GM06990 (cell line): ENCODE measurements around the gene WHRN.
A peak's percentile ranks its signal among the peaks of the same experiment; 100 is the strongest.

Experiments
- DNase-seq: peaks from one replicate; pipeline ENCODE4 v3.0.0-alpha.2; 2011; ENCODE audit not compliant: insufficient read length; ENCODE audit errors: extremely low read depth
- H3K27me3 ChIP-seq: replicated peaks from 2 replicates; pipeline ENCODE4 v1.6.0; 2011; ENCODE audit warnings: low read length; ENCODE audit not compliant: control insufficient read depth, insufficient read depth
- H3K36me3 ChIP-seq: 2 replicates; pipeline ENCODE4 v1.5.1; 2011; ENCODE audit warnings: low read length; ENCODE audit not compliant: control insufficient read depth, insufficient read depth
- H3K4me3 ChIP-seq: replicated peaks from 2 replicates; pipeline ENCODE4 v1.5.1; 2011; ENCODE audit warnings: low read depth, mild to moderate bottlenecking, control low read depth, low read length
- TF ChIP-seq, protein P1 (sequence below): IDR thresholded peaks from 2 replicates; pipeline ENCODE4 v1.5.1; 2011; ENCODE audit warnings: low read length, control low read depth, mild to moderate bottlenecking, inconsistent platforms; ENCODE audit not compliant: insufficient read depth, poor library complexity, severe bottlenecking

The WHRN gene

DNA sequence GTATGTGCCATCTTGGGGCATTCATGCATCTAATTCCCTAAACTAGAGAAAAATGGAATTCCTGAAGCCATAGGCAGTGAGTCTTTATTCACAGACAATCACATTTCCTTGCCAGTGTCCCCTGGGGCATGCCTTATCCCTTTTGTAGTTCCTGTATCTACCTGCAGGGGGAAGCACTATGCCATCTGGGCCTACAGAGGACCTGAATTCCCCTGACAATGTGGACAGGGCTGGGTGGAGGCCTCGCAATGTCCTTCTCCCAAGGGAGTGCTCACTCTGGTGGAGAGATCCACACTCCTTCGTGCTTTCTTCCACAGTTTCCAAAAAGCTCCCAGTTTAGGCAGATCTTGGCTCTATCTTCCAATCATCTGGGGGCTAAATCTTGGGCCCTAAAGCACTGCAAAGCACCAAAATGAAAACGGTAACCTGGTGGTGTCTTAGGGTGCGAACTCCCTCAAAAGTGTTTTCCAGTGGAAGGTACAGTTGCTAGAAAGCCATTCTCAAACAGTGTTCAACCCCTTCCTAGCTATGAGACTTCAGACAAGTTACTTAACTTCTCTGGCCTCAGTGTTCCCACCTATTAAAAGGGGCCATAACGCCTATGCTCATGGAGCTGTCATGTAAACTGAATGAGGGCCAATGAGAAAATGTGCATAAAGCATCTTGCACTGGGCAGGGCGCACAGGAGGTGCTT lies 17.5 kb downstream of the WHRN start:
- no peak overlapping the region for H3K4me3 ChIP-seq
- H3K27me3 ChIP-seq: no peaks in the 10 kb centered on the region
- no peak for DNase-seq
- no peaks in the 10 kb centered on the region for H3K36me3 ChIP-seq
- TF ChIP-seq, protein P1, sequence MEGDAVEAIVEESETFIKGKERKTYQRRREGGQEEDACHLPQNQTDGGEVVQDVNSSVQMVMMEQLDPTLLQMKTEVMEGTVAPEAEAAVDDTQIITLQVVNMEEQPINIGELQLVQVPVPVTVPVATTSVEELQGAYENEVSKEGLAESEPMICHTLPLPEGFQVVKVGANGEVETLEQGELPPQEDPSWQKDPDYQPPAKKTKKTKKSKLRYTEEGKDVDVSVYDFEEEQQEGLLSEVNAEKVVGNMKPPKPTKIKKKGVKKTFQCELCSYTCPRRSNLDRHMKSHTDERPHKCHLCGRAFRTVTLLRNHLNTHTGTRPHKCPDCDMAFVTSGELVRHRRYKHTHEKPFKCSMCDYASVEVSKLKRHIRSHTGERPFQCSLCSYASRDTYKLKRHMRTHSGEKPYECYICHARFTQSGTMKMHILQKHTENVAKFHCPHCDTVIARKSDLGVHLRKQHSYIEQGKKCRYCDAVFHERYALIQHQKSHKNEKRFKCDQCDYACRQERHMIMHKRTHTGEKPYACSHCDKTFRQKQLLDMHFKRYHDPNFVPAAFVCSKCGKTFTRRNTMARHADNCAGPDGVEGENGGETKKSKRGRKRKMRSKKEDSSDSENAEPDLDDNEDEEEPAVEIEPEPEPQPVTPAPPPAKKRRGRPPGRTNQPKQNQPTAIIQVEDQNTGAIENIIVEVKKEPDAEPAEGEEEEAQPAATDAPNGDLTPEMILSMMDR: peak; percentile 89

DNA sequence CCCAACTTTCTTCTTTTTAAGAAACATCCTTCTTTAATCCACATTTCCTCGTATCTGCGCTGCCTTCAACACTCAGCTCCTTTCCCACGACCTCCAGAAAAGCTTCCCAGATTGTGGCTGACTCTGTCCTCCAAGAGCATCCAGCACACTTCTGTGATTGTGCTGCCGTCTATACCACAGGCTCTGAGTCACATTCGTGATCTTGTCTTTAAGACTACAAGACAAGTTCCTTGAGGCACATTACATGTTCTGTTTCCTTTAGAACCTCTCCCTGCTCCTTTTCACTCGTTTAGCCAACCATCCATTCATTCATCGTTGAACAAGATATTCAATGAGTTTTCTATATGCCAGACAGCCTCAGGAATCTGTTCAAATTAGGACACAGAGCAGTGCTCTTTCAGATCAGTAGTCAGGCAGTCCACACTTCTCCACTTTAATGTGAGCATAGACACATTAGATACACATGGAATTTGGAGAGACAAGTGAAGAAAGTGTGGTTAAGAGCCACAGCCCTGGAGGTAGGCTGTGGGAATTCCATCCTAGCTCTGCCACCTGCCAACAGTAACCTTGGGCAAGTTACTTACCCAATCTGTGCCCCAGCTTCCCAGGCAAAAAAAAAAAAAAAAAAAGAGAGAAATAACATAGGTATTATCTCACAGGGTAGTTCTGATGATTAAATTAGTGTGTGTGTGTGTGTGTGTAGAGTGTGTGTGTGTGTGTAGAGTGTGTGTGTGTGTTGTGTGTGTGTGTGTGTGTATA lies 18.9 kb downstream of the WHRN start:
- no peaks in the 10 kb centered on the region for H3K36me3 ChIP-seq
- no peak for DNase-seq
- H3K4me3 ChIP-seq: no peak overlapping the region
- TF ChIP-seq, protein P1: no peak
- no peaks in the 10 kb centered on the region for H3K27me3 ChIP-seq

DNA sequence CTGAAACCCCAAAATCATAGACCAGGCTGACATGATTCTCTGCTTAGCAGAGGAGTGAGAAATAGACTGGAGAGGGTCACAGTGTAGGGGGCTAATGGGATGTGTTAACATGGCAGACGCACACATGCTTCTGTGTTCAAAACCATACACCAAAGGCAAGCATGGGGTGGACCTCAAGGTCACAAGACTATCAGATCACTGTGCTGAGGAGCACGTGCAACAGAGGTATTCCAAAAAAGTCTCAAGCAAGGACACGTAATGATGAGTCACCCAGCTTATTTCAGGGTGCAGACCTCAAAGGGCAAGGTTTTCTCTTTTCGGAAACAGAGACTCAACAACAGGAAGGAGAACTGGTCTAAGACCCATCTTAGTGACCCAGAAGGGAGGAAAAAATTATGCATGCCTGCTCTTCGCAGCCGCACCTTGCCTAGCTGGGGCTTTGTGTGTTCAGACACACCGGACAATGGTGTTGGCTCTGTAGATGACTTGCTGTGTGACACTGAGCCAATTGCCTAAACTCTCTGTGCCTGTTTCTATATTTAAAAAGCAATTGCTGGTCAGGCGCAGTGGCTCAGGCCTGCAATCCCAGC lies 20.3 kb downstream of the WHRN start:
- peak; percentile 31 for DNase-seq
- Histone ChIP-seq H3K36me3 (no peaks in the 10 kb centered on the region), H3K27me3 (no peaks in the 10 kb centered on the region), H3K4me3 (no peak overlapping the region)
- TF ChIP-seq, protein P1: no peak

DNA sequence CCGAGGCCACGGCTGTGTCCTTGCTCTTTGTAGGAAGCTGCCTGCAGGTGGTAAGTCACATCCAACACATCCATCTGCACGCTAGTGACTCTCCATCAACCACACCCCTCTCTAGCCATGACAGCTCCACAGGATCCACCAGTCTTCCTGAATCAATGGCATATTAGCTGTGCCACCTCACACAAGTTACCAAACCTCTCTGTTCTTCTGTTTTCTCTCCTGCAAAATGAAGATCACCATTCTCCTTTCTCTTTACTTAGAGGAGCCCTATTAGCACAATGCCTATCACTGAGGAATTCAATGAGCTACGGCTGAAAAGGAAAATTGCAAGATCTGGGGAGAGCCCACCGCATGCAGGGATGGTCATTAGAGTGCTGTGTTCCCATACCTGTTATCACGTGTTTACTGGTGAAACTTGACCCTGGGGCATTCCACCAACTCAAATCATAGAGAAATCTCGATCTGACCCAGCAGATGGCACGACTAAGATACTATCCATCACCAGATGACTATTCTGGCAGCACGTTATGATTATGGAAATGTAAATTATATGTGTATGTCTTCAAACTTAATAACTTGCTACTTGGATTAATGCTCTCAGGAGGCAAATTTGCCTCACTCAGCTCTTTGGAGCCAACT lies 20.9 kb downstream of the WHRN start:
- no peaks in the 10 kb centered on the region for H3K27me3 ChIP-seq

GRCh38 chr9:114483499-114483898 lies 21.8 kb downstream of the WHRN start:
- DNase-seq: no peak
- Histone ChIP-seq H3K4me3 (no peak overlapping the region), H3K36me3 (no peaks in the 10 kb centered on the region), H3K27me3 (no peaks in the 10 kb centered on the region)
- TF ChIP-seq, protein P1: no peak

More for the DNA sequence above, 20.9 kb downstream of the WHRN start:
- TF ChIP-seq, protein P1: no peak
- no peak for DNase-seq
- Histone ChIP-seq H3K4me3 (no peak overlapping the region), H3K36me3 (no peaks in the 10 kb centered on the region)
